ENCODE results near the gene WTAP.
"Not testable (repeated sequence)": the region's sequence is repeated elsewhere in the genome, so short reads cannot be mapped to it uniquely, and the experiment has no call there.

The WTAP gene

DNA sequence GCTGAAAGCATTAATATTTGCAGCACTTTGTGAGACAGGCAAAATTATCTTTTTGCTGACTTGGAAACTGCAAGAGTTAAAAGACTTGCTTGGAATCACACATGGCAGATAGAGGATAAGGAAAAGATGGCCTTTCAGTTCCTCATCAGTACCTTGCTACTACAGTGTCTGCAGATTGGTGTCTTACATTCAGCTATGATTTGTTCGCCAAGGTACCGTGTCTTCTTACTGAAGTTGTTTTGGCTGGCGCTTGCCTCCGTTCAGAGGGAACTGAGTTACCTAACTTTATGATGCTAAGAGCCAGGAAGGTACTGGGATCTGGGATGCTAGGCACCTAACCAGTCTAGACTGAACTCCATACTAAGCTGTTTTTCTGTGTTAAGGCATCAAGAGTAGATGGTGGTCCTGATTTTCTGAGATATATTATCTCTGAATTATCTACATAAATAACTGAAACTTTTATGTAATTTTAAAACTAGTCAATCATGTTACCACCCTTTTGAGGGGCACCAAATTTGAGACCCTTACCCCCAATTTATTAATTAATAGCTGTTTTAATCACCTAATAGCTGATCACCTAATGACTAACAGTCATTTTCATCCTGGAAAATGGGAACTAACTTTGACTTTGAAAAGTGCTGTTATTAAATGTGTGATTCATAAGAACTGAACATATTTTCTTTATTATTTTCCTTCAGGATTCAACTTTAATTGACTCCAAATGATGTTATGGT lies 2.5 kb downstream of the WTAP start:
- no peak for DNase-seq

DNA sequence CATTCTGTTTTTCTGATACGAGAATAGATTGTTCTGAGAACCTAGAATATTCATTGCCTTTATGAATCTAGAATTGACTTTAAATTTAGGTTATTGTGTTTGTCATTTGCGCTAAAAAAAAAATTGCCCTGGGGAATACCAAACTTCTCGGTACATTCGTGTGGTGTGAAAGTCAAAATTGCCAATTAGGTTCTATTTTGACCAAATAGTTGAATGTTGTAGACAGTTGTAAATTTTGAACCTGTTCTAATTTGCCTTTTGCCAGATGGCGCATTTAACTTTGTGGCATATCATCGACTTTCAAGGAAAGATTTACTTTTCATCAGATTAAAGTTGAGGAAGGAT lies 3.0 kb downstream of the WTAP start:
- DNase-seq, result no peak

DNA sequence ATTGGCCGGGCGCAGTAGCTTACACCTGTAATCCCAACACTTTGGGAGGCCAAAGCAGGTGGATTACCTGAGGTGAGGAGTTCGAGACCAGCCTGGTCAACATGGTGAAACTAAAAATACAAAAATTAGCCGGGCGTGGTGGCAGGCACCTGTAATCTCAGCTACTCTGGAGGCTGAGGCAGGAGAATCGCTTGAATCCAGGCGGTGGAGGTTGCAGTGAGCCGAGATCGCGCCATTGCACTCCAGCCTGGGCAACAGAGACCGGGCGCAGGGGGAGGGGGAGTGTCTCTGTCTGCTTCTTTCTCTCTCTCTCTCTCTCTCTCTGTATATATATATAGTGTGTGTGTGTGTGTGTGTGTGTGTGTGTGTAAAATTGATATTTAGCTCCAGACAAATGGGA lies 5.2 kb downstream of the WTAP start:
- not testable (repeated sequence) for DNase-seq

DNA sequence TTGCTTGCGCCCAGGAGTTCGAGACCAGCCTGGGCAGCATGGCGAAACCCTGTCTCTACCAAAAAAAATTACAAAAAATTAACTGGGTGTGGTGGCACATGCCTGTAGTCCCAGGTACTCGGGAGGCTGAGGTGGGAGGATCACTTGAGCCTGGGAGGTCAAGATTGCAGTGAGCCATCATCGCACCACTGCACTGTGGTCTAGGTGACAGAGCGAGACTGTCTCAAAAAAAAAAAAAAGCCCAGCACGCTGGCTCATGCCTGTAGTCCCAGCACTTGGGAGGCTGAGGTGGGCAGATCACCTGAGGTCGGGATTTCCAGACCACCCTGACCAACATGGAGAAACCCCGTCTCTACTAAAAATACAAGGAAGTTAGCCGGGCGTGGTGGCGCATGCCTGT lies 6.1 kb downstream of the WTAP start:
- not testable (repeated sequence) for DNase-seq

DNA sequence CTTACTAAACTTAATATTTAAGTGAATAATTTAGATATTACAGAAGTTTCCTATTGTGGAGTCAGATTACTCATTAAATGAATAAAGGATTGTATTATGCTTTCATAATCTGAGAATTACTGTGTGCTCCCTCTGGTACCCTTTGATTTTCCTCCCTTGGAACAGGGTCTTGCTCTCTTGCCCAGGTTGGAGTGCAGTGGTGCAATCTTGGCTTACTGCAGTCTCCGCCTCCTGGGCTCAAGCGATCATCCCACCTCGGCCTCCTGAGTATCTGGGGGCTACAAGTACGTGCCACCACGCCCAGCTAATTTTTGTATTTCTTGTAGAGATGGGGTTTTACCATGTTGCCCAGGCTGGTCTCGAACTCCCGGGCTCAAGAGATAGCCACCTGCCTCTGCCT lies 9.6 kb downstream of the WTAP start:
- DNase-seq, result no peak

DNA sequence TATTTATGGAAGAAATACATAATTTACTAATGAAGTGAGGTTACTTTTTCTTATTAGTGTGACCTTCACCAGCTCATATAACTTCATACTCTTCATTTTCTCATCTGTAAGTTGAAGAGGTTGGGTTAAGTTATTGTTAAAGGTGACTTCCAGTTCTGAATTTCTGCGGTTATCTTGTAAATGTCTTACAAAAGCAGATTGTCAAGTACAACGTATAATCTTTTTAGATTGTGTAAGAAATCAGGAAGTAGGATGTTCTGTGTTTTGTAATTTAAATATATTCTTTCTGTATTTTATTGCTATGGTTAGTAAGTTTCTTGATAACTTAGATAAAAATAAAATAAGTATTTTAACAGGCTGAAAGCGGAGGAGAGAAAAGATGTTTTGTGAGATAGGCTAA lies 12.0 kb downstream of the WTAP start:
- DNase-seq, result no peak

DNA sequence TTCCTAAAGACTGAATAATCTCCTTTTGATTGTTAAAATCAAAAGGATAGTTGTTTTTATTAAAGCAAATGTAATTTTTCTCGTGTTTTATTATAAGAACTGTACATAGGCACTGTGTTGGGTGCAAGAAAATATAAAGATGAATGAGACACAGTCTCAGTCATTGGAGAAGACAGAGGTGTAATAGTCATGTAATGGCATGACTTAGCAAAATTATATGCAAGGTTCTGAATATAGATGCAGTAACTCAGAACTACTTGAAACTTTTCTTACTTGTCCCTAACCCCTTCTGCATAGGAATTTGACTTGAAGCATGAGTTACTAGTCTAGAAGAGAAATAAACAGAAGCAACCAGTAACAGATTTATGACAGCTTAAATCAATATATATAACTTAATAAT lies 14.9 kb downstream of the WTAP start:
- no peak for DNase-seq

DNA sequence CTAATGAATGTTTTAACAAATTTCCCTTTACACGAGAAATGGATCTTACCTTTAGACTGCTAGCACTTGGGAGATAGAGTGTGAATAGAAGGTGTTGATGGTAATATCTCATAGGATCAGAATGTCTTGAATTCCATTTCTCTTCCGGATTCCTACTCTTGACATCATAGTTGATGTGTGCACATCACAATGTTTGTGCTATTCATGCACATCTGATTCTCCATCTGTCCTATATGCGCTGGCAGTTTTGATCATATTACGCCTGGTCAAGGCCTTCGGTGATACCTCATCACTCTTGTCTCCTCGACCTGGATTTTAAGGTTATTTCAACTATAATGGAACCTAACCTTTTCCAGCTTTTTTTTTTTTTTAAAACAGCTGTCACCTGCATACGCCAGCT lies 17.8 kb downstream of the WTAP start:
- no peak for DNase-seq

DNA sequence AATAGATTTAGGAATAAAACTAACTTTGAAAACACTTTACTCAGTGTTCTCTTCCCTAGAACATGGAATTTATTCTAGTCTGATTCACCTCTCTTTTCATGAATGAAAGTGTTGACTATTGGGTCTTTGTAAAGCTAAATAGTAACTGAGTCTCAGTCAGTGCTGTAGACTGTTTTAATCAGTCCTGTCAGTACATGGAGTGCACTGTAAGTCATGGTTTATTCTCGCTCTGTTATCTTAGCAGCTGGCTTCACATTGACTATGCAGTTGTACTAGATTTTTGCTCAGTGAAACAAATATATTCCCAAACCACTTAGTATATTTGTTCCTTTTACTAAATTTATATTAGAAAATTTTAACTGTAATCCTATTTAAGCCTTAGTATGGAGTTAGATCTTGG lies 19.5 kb downstream of the WTAP start:
- no peak for DNase-seq

DNA sequence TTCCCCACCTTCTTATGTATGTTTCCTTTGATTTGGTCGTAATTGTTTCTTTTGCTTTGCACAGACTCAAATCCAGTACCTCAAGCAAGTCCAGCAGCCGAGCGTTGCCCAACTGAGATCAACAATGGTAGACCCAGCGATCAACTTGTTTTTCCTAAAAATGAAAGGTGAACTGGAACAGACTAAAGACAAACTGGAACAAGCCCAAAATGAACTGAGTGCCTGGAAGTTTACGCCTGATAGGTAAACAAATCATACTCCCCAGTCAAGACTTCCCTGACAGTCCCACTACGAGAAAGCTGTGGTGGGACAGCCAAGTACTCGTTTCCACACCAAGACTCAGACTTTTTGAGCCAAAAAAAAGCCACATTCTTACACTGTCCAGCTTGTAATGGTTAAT lies 20.8 kb downstream of the WTAP start:
- DNase-seq, result not testable (repeated sequence)

DNA sequence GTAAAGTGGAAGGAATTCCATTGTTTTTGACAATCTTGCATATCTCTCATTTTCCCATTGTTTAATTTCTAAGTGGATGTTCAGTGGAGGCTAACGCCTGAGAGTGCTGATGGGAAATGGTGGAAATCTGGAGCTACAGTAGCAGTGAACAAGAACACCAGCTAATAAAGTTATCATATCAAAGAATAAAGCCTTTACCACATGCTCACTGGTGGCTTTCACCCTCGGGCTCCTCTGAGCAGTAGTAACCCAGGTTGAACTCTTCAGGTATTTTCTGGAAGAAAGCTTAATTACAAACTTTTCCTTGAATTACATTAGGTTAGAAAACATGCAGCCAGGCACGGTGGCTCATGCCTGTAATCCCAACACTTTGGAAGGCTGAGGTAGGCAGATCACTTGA lies 24.1 kb downstream of the WTAP start:
- DNase-seq, result no peak

DNA sequence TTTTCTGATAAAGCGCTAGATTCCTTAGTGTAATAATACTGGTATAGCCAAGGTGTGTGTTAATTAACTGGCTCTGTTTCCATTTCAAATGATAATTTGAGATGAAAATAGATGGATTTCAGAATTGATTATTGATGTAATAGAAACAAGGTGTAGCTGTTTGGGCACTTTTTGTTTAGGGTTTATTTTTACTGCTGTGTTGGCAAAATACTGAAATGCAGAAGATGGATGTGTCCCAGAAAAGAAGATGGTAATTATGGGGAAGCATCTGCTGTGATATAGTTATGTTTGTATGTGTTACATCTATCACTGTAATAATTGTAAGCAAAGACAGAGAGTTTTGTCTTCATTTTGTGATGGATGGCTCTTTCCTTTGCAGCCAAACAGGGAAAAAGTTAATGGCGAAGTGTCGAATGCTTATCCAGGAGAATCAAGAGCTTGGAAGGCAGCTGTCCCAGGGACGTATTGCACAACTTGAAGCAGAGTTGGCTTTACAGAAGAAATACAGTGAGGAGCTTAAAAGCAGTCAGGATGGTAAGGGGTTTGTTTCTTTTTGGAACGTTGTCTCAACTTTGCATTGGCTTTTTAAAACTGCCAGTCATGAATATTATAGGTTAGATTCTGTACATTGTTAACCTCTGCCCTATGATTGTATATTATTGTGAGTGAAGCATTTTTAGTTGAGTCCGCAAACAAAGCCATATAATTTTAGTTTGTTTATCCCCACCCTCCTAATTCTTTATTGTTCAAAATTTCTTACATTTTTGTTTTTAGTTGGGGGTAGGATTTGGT lies 26.0 kb downstream of the WTAP start:
- DNase-seq, result no peak

DNA sequence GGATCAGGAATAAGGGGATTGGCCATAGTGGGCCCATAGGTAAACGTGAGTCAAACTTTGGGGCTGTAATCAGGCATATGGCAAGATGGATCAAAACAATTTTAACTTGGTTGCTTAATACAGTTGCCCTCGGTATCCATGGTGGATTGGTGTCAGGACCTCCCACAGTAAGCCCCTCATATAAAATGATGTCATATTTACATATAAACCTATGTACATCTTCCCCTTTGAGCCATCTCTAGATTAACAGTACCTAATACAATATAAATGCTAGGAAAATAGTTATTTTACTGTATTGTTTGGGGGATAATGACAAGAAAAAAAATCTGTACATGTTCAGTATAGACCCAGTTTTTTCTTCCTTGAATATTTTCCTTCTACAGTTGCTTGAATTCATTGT lies 27.1 kb downstream of the WTAP start:
- DNase-seq, result no peak

DNA sequence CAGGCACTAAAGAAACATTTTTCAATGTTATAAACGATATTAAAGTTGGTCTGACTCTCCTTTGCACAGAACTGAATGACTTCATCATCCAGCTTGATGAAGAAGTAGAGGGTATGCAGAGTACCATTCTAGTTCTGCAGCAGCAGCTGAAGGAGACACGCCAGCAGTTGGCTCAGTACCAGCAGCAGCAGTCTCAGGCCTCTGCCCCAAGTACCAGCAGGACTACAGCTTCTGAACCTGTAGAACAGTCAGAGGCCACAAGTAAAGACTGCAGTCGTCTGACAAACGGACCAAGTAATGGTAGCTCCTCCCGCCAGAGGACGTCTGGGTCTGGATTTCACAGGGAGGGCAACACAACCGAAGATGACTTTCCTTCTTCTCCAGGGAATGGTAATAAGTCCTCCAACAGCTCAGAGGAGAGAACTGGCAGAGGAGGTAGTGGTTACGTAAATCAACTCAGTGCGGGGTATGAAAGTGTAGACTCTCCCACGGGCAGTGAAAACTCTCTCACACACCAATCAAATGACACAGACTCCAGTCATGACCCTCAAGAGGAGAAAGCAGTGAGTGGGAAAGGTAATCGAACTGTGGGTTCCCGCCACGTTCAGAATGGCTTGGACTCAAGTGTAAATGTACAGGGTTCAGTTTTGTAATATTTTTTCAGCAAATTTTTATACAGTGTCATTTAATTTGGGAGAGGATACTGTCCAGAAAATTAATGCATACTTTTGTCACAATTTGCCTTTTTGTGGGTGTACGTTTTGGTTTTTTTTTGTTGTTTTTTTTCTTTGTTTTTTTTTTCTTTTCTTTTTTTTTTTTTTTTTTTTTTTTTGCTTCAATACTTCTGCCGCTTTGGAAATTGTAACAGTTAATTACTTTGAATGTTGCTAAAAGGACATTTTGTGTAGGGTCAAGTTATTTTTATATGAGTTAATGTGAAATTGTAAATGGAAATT lies 27.9 kb downstream of the WTAP start:
- peak; percentile 22 for DNase-seq

DNA sequence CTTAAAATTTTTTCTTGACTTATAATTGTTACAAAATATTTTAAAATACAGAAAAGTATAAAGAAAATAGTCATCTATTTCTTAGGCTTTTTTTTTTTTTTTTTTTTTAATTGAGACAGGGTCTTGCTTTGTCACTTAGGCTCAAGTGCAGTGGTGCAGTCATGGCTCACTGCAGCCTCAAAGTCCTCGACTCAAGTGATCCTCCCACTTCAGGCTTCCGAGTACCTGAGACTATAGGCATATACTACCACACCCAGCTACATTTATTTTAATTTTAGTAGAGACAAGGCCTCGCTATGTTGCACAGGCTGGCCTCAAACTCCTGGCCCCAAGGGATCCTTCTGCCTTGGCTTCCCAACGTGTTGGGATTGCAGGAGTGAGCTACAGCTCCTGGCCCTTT lies 29.2 kb downstream of the WTAP start:
- DNase-seq, result no peak

DNA sequence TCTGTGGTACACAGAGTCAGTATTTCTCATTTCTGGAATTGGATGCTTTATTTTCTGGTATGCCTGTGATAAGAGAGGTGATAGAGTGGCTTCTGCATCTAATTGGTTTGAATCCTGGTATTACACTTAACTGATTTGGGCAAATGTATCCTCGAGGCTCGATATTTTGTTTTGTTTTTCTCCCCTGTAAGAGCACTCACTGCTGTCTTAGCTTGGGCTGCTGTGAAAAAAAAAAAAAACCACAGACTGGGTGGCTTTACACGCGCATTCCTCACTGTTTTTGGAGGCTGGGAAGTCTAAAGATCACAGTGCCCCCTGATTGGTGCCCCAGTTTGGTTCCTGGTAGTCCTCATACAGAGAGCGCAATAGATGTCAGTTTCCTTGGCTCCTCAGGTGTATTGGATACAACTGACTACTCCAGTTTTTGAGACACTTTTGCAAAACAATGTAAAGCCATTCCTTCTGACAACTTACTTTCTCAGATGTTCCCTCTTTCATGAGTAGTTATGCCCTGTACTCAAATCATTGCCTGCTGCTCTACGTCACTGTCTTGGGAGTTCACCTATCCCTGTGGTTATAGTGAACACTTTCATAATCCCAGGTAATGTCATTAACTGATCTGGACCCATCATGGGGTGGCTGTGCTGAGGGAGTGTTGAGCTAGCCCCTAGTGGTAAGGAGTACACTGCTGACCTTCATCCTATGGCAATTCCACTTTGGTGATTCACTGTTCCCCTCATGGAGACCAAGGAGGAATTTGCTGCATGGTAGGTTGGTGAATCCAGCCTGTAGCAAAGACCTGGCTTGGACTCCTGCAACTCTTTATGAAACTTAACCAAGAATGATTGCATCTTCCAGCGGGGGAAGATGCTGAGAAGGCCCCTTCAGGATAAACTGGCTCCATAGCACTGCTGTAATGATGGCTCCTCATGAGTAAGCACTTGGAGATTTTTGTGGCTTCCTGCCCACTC lies 31.0 kb downstream of the WTAP start:
- DNase-seq, result no peak

DNA sequence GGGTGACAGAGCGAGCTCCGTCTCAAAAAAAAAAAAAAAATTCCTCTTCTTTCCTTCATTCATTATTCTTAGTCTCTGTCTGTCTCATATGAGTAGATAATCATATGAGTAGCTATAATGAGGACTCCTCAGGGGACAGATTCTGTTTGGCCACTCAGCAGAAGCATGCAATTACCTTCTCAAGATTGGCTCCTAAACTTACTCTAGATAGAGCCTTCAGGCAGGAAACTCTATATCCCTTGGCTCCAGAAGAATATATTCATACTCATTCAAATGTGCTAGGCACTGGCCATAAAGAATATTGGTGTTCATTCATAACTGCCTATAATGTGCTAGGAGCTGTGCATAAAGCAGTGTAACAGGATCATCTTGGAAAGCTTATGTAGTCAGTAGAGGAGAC lies 32.3 kb downstream of the WTAP start:
- no peak for DNase-seq

DNA sequence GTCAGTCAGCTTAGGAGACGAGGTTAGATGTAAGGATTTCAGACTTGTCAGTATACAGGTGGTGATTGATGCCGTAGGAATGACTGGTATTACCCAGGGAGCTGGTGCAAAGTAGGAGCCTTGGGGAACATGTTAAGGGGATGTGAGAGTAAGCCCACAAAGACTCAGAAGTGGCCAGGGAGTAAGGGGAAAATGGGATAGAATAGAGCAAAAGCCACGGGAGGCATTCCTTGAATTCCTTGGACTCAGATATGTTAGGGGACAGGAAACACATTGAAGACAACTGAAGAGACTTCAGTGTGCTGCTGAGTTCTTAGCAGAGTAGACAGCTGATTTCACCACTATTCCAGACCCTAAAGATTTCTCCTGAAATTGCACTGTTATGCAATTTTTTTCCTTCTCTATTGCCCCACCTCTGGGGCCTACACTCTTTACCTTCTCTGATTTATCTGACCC lies 33.3 kb downstream of the WTAP start:
- DNase-seq, result no peak

DNA sequence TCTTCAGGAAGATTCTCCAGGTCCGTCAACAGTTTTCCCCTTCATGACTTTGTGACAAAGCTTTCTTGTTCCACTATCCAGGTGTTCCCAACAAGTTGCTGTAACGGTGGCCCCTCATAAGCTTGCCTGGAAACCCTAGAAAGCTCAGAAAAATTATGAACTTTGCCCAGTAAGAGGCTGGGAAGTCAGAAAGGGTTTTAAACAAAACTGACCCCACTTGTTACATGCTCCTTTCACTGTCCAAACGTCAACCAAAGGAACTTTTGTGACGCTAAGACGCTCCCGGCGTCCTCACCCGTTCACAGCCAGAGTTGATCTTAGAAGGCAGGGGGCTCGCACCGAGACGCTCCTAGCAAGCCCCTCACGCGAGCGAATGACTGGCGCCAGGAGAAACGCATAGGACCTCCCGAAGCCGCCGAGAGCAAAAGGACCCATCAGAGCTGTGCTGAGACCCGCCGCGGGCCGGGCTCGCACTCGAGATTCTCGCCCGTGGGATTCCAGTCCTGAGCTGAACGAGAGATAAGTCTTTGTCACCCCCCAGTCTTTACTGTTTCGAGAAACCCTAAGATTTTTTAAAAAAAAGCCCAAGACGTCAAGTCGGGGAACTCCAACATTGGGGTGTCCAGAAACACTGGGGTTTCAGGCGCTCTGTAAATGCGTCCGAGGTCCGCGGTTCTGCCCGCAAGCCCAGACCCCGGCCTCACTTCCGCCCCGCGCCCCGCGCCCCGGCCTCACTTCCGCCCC lies 34.0 kb downstream of the WTAP start:
- no peak for DNase-seq

DNA sequence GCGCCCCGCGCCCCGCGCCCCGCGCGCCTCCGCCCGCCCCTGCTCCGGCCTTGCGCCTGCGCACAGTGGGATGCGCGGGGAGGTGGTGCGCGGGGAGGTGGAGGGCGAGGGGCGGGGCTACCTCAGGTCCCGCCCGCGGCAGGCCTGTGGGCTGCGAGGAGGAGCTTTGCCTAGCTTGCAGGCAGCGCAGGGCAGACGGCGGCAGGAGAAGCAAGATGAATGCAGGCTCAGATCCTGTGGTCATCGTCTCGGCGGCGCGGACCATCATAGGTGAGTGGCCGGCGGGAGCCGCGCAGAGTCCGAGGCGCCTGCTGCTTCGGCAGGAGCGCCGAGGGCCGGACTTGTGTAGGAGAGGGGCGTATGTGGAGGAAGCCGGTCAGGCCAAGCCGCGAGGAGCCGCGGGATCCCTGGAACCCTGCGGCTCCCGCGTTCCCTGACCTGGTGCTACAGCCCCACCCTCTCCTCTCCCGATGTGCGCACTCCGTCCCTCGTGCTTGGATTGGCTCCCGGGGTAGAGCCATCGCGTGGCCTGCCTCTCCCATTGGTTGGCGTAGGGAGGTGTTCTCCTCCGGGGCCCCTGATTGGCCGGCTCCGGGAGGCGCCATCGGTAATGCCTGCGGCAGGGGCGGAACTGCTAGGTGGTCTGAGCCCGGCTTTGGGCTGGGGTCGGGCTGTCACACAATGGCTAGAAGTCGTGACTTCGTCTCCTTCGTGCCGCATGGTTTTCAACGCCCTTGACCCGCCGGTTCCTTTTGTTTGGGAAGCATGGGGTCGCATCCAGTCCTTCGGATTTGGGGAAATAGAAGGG lies 34.8 kb downstream of the WTAP start, which contains the start of gene ACAT2:
Gene ACAT2, plus strand, starts transcription at position 173 of the 808 bp plus-strand sequence. Its CDS starts 43 bp downstream, at position 216.
- peak; percentile 99 for DNase-seq
